HepG2 (cell line): ENCODE results near the gene BIRC2. TPM values are rescaled to one million over a fixed set of nuclear protein-coding genes. Genes with fewer than 3 reads are reported as not detected.

Experiments used
- ATAC-seq: fragments of 200-7000 bp; cut with Tn5 transposase; 3 replicates; pipeline ENCODE4 v1.9.1; 2020; ENCODE audit warnings: mild to moderate bottlenecking, moderate library complexity
- BruUV-seq: library from RNA; stranded (reverse); fragments of 400-500 nt; replicated peaks from 2 replicates; lab custom pipeline; 2021; lab: Mats Ljungman, UMichigan
- CTCF ChIA-PET: fragments of 300-600 bp; formaldehyde crosslinking; extraction: SDS; loops from one replicate; lab custom pipeline; 2021; ENCODE audit warnings: low total read pairs, inconsistent platforms, low intra/inter-chr PET ratio; lab: Yijun Ruan, JAX
- POLR2A ChIA-PET: fragments of 350-600 bp; sonication (Branson Sonifier 250); formaldehyde crosslinking; loops from one replicate; lab custom pipeline; 2020; ENCODE audit warnings: antibody characterized with exemption, inconsistent platforms; lab: Yijun Ruan, JAX
- DNase-seq: peaks from one replicate; pipeline ENCODE4 v3.0.0-alpha.2; 2015; ENCODE audit warnings: low spot score
- FAIRE-seq: peaks from 3 replicates; lab custom pipeline; 2011; peaks lifted over from hg19 to GRCh38; lab: Jason Lieb, UNC
- H2AFZ ChIP-seq: one replicate; pipeline ENCODE4 v1.6.1; 2011; ENCODE audit warnings: low read length, inconsistent platforms
- H3K27ac ChIP-seq: fragments of 300-600 bp; 3 replicates; pipeline ENCODE4 v1.8.0; 2011; ENCODE audit warnings: mixed run types, mild to moderate bottlenecking, mixed read lengths, low read length, inconsistent platforms; ENCODE audit not compliant: insufficient read depth; ENCODE audit errors: extremely low read length
- H3K27me3 ChIP-seq, 2 experiments: fragments of 200-600 bp in 1 of 2; 2 replicates in 1 of 2; 3 replicates in 1 of 2; pipeline versions ENCODE4 v1.6.0 to v1.8.0; 2011; ENCODE audit warnings: low read length in 2 of 2, mild to moderate bottlenecking in 2 of 2, moderate library complexity in 2 of 2, inconsistent platforms in 1 of 2; ENCODE audit not compliant: insufficient read depth in 2 of 2, control insufficient read depth in 1 of 2
- H3K36me3 ChIP-seq, 2 experiments: fragments of 200-600 bp in 1 of 2; replicated peaks in 1 of 2; 2 replicates in 1 of 2; 3 replicates in 1 of 2; pipeline versions ENCODE4 v1.5.1 to v1.8.0; 2011; ENCODE audit warnings: low read length in 2 of 2, inconsistent platforms in 1 of 2; ENCODE audit not compliant: insufficient read depth in 2 of 2, control insufficient read depth in 1 of 2
- H3K4me1 ChIP-seq: 2 replicates; pipeline ENCODE4 v1.5.1; 2012; ENCODE audit warnings: low read length, inconsistent platforms; ENCODE audit not compliant: insufficient read depth
- H3K4me2 ChIP-seq: 2 replicates; pipeline ENCODE4 v1.6.0; 2011; ENCODE audit warnings: low read depth, low read length, inconsistent platforms
- H3K4me3 ChIP-seq, 3 experiments: fragments of 200-600 bp in 1 of 3; sonication (generic), shearing (Covaris generic) in 1 of 3; replicated peaks in 1 of 3; 2 replicates each; pipeline ENCODE4 v1.5.1; 2011 to 2016; ENCODE audit warnings: low read length in 3 of 3, inconsistent platforms in 2 of 3, low read depth in 2 of 3, mild to moderate bottlenecking in 2 of 3, control low read depth in 1 of 3, mixed read lengths in 1 of 3; ENCODE audit not compliant: insufficient read depth in 1 of 3
- H3K79me2 ChIP-seq: one replicate; pipeline ENCODE4 v1.6.1; 2011; ENCODE audit warnings: low read length, inconsistent platforms; ENCODE audit not compliant: insufficient read depth
- H3K9ac ChIP-seq: 2 replicates; pipeline ENCODE4 v1.6.0; 2011; ENCODE audit warnings: mild to moderate bottlenecking, low read depth, low read length, inconsistent platforms; ENCODE audit not compliant: insufficient read depth
- H3K9me3 ChIP-seq: 2 replicates; pipeline ENCODE4 v1.5.1; 2012; ENCODE audit warnings: mild to moderate bottlenecking, low read length
- H4K20me1 ChIP-seq: 2 replicates; pipeline ENCODE4 v1.6.0; 2011; ENCODE audit warnings: inconsistent platforms, mild to moderate bottlenecking, low read length, moderate library complexity; ENCODE audit not compliant: insufficient read depth
- ATF7 ChIP-seq, 2 experiments: fragments of 450-650 bp in 1 of 2; sonication (generic) in 1 of 2; formaldehyde crosslinking in 1 of 2; IDR thresholded peaks; 2 replicates each; pipeline versions ENCODE4 v1.4.0 to v1.6.1; 2016 to 2020; ENCODE audit warnings: antibody characterized with exemption in 1 of 2, mild to moderate bottlenecking in 1 of 2, missing genetic modification reagents in 1 of 2
- HNF1A ChIP-seq, 2 experiments: sonication (generic) in 1 of 2; formaldehyde crosslinking in 1 of 2; IDR thresholded peaks; 2 replicates each; pipeline versions ENCODE4 v1.4.0 to v1.6.1; 2016 to 2020; ENCODE audit warnings: borderline replicate concordance in 1 of 2, low read depth in 1 of 2, mild to moderate bottlenecking in 1 of 2, missing genetic modification reagents in 1 of 2
- PTBP1 ChIP-seq: fragments of 200-400 bp; formaldehyde crosslinking; IDR thresholded peaks from 2 replicates; pipeline ENCODE4 v1.6.1; 2018; ENCODE audit warnings: low read length, low read depth; ENCODE audit not compliant: poor library complexity, severe bottlenecking
- ZNF577 ChIP-seq: sonication (generic); formaldehyde crosslinking; IDR thresholded peaks from 2 replicates; pipeline ENCODE4 v1.4.0; 2020; ENCODE audit warnings: mild to moderate bottlenecking, low read depth, missing genetic modification reagents, borderline replicate concordance
- WGBS: methylation state at CpG from one replicate; pipeline ENCODE4 v1.1.6; 2017; ENCODE audit warnings: low lambda C conversion rate; 5-methylcytosine and 5-hydroxymethylcytosine counted together
- in situ Hi-C: cut with HindIII; loops from 2 replicates; pipeline ENCODE4 v1.10.0; 2017; ENCODE audit warnings: low pct_unique_long_range_greater_than_20kb; ENCODE audit not compliant: extremely low pct_ligation_motif_present
- intact Hi-C: fragments of 100-400 bp; cut with micrococcal nuclease; formaldehyde crosslinking; loops from one replicate; pipeline ENCODE4 v1.10.0; 2022; ENCODE audit not compliant: unreplicated experiment
- polyA plus RNA-seq, 8 experiments: library from polyadenylated mRNA; depleted of rRNA in 3 of 8; stranded (reverse) in 7 of 8; unstranded in 1 of 8; fragments of >200 nt; fragmentation: Illumina TruSeq in 4 of 8; extraction: Trizol in 4 of 8; gene quantifications; 2 replicates each; pipeline versions ENCODE4 v1.2.1 to v1.2.3, GENCODE V29; 2011 to 2016; ENCODE audit warnings: low read depth in 4 of 8, missing spikeins in 1 of 8, mixed read lengths in 1 of 8; ENCODE audit not compliant: insufficient read depth in 1 of 8
- total RNA-seq, 5 experiments: library from RNA; depleted of rRNA; stranded (reverse); fragments of >200 nt; fragmentation: Illumina TruSeq; extraction: Trizol; gene quantifications; 2 replicates each; pipeline ENCODE4 v1.2.3, GENCODE V29; 2016; ENCODE audit warnings: low read depth in 1 of 5

The BIRC2 gene
- total and polyA plus RNA-seq, 2 of the 13 experiments (the other 11 are each of a cell fraction or from before 2014, with no cell fraction given) = 61.7 to 62.2 TPM

GRCh38 chr11:102323542-102324251, 23.3 kb upstream of the BIRC2 start:
- FAIRE-seq = no peak
- H3K4me3 ChIP-seq = no peak overlapping the region
- no peaks in the 10 kb centered on the region for H3K9me3 ChIP-seq
- no peaks in the 10 kb centered on the region for H4K20me1 ChIP-seq
- intact Hi-C loops (no loop called here), in situ Hi-C loops (no loop called here)
- no peaks in the 10 kb centered on the region for H3K4me1 ChIP-seq
- no peaks in the 10 kb centered on the region for H3K27me3 ChIP-seq
- 92% methylated on average over 1 of the region's 1 CpG for WGBS
- H3K27ac ChIP-seq = no peak overlapping the region
- no TSS peak for BruUV-seq
- ATAC-seq = no peak
- DNase-seq = no peak
- no peaks in the 10 kb centered on the region for H3K79me2 ChIP-seq
- no peaks in the 10 kb centered on the region for H3K36me3 ChIP-seq
- TF ChIP-seq HNF1A (IDR thresholded peaks at IDR 0.05; ENCODE audit: low read depth) (no peak), HNF1A (CRISPR knock-in tag; IDR thresholded peaks at IDR 0.05; ENCODE audit: borderline replicate concordance) (no peak), PTBP1 (no peak), ATF7 (IDR thresholded peaks at IDR 0.05) (peak; percentile 88), ATF7 (CRISPR knock-in tag; IDR thresholded peaks at IDR 0.05) (no peak), ZNF577 (no peak)
- TF ChIP-seq, all 625 proteins: peak for 1
- Histone ChIP-seq H3K4me2 (no peak overlapping the region), H2AFZ (no peak overlapping the region), H3K9ac (no peak overlapping the region)
- POLR2A ChIA-PET = no interaction called here
- CTCF ChIA-PET = no interaction called here
